Islet of Langerhans (tissue), 1 donor: Measurements from ENCODE around the gene RIN1.

Source experiments
- FAIRE-seq: peaks from one replicate; lab custom pipeline; 2011; peaks lifted over from hg19 to GRCh38; lab: Jason Lieb, UNC

RIN1 gene

DNA sequence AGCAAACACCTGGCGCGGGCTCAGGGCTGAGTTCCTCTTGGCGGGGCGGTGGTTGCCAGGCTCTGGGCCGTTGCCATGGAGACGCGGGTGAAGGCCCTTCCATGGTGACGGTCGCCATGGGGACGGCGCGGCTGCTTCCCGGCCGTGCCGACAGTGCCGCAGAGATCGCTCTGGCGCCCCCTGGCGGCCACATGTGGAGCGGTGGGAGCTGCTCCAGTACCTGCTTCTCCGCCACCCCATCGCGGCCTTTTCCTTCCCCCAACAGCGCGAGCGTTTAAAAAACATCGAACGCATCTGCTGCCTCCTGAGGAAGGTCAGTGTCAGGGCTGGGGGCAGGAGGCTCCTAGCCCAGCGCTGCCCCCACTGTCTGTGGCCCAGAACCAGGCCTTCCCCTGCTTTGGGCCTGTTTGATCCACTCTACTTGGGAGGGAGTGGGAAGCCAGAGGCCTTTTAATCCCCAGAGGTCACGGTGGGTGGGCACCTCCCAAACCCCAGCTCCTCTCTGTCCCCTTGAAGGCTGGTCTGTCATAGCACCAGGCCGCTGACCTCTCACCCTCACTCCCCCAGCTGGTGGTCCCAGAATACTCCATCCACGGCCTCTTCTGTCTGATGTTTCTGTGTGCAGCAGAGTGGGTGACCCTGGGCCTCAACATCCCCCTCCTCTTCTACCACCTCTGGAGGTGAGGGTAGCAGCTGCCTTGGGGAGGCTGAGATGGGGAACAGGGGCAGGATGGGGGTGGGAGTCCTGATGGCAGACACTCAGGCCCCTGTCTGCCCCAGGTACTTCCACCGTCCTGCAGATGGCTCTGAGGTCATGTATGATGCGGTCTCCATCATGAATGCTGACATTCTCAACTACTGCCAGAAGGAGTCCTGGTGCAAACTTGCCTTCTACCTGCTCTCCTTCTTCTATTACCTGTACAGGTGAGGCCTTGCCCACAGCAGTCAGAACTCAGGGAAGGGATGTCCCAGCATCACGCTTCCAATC is 53.5 kb downstream of the RIN1 start:
- no peak for FAIRE-seq
